Dendritic cell treated with granulocyte-macrophage colony-stimulating factor and Interleukin-4, amounts not matched to agents 40 ng/mL and 50 ng/mL, for 4 days (primary cell): ENCODE results near the gene MRPS24.

ENCODE experiments used
- H3K27ac Mint-ChIP-seq: one replicate; pipeline ENCODE4 v1.8.0; 2022; ENCODE audit warnings: mild to moderate bottlenecking, mixed read lengths
- H3K27me3 Mint-ChIP-seq: one replicate; pipeline ENCODE4 v1.8.0; 2022; ENCODE audit warnings: mild to moderate bottlenecking, mixed read lengths
- H3K36me3 Mint-ChIP-seq: one replicate; pipeline ENCODE4 v1.8.0; 2022; ENCODE audit warnings: low read depth, mixed read lengths
- H3K4me1 Mint-ChIP-seq: one replicate; pipeline ENCODE4 v1.8.0; 2022; ENCODE audit warnings: low read depth, mixed read lengths
- H3K4me3 Mint-ChIP-seq: one replicate; pipeline ENCODE4 v1.8.0; 2022; ENCODE audit warnings: mild to moderate bottlenecking, moderate library complexity, mixed read lengths
- H3K9me3 Mint-ChIP-seq: one replicate; pipeline ENCODE4 v1.8.0; 2022; ENCODE audit warnings: mixed read lengths
- intact Hi-C: fragments of 100-400 bp; cut with micrococcal nuclease; formaldehyde crosslinking; loops from one replicate; pipeline ENCODE4 v1.15.0; 2022

MRPS24 gene

DNA sequence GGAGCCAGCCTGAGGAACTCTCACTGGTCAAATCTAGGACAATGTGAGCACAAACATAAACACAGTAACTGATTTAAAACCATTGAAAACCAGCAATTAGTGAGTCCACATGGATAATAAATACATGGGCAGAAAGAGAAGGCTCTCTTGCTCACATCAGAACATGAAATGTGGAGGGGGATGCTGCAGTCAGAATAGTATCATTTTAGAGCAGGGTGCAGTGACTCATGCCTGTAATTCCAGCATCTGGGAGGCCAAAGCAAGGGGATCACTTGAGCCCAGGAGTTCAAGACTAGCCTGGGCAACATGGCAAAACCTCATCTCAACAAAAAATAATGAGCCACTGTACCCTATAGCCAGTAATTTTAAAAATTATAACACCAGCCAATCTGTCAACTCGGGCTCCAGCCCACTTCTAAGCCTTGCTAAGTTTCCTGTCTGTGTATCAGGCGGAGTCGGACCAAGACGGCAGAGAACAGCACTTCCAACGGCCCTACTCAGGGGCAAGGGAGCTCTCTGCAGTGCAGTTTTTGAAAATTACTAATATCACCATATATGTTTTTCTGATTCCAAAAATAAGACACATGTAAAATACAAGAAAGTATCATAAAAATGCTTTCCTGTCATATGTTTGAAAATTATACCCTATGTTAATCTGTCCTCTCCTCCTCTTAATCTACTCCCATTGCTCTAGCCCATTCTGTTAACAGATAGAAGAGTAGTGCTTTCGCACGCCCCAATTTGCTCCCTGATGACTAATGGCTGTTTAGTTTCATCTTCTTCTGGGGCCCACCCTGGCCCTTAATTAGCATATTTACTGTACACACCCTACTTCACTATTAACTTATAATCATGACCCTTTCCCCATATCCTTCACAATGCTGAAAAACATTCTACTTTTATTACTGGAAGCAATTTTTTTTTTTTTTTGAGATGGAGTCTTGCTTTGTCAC is 20.0 kb upstream of the MRPS24 start:
- peaks cover 25% of the 10 kb centered on the region for H3K4me1 Mint-ChIP-seq
- H3K9me3 Mint-ChIP-seq: no peaks in the 10 kb centered on the region
- H3K27me3 Mint-ChIP-seq: no peaks in the 10 kb centered on the region
- intact Hi-C loops: no loop called here
- no peak overlapping the region for H3K4me3 Mint-ChIP-seq
- peaks cover 30% of the 10 kb centered on the region for H3K36me3 Mint-ChIP-seq
- no peak overlapping the region for H3K27ac Mint-ChIP-seq

DNA sequence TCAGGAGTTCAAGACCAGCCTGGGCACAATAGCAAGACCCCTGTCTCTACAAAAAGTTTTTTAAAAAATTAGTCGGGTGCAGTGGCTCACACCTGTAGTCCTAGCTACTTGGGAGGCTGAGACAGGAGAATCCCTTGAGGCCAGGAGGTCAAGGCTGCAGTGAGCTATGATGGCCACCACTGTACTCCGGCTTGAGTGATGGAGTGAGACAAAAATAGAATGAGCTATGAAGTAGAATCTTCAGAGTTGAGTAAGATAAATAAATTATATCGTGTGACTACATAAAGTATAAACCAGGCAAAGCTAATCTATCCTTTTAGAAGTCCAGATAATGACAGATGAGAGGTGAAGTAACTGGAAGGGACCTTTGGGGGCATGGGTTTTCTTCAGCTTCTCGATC is 15.3 kb upstream of the MRPS24 start:
- H3K27ac Mint-ChIP-seq: no peak overlapping the region
- peaks cover 12% of the 10 kb centered on the region for H3K4me1 Mint-ChIP-seq
- peaks cover 60% of the 10 kb centered on the region for H3K36me3 Mint-ChIP-seq
- no peak overlapping the region for H3K4me3 Mint-ChIP-seq
- H3K27me3 Mint-ChIP-seq: no peaks in the 10 kb centered on the region
- no peaks in the 10 kb centered on the region for H3K9me3 Mint-ChIP-seq
- intact Hi-C loops: no loop called here

DNA sequence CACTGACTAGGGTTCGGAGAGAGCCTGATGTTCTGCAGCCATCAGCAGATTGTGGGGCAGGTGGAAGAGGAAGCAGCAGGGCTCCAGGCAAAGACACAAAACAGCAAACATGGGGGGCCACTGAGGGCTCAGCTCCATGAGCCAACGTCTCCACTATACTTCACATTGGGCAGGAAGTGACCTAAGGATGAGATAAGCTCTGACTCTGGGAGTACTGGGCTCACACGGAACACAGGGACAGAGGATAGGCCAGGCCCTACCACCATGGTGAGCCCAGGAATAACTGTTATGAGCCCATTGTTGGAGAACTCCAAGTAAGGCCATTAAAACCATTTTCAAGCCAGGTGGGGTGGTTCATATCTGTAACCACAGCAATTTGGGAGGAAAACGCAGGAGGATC is 14.9 kb upstream of the MRPS24 start:
- H3K4me3 Mint-ChIP-seq: no peak overlapping the region
- no peak overlapping the region for H3K27ac Mint-ChIP-seq
- peaks cover 8% of the 10 kb centered on the region for H3K4me1 Mint-ChIP-seq
- peaks cover 64% of the 10 kb centered on the region for H3K36me3 Mint-ChIP-seq
- no peaks in the 10 kb centered on the region for H3K27me3 Mint-ChIP-seq
- no peaks in the 10 kb centered on the region for H3K9me3 Mint-ChIP-seq
- intact Hi-C loops: no loop called here

DNA sequence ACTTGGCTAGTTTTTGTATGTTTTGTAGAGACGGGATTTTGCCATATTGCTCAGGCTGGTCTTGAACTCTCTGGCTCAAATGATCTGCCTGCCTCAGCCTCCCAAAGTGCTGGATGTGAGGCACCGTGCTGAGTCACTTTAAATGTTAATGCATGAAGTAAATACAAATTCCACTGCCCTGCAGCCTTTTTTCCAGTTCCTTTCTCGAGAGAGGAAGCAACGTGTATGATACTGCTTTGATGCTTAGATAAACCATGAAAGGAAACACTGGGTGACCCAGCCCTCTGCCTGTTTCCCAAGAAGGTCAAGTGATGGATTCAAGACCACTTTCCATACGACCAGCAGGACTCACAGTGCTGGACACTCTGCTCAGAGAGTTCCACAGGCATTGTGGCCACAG is 11.3 kb upstream of the MRPS24 start:
- peaks cover 90% of the 10 kb centered on the region for H3K36me3 Mint-ChIP-seq
- no peaks in the 10 kb centered on the region for H3K9me3 Mint-ChIP-seq
- H3K27me3 Mint-ChIP-seq: no peaks in the 10 kb centered on the region
- no peak overlapping the region for H3K27ac Mint-ChIP-seq
- no peak overlapping the region for H3K4me3 Mint-ChIP-seq
- intact Hi-C loops: no loop called here
- H3K4me1 Mint-ChIP-seq: peaks cover 27% of the 10 kb centered on the region

DNA sequence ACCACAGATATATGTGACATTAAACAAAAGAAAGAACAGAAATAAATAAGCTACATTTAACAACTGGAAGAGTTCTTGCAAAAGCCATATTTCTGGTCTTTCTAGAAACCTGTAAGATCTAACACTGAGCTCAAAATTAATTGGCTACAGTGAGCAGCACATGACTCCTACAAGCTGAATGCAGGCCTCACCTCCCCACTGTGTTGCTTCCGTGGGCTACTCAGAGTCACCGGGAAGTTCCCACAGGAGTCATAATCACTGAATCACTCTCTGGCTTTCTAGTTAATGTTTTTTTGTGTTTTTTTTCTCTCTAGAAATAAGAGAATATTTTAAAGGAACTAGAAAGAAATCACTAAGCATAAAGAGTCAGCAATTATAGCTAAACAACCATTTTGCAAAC is 10.2 kb upstream of the MRPS24 start:
- Mint-ChIP-seq H3K27me3 (no peaks in the 10 kb centered on the region), H3K36me3 (peaks cover 90% of the 10 kb centered on the region), H3K4me1 (peaks cover 37% of the 10 kb centered on the region), H3K27ac (peak overlapping the region; percentile 33), H3K9me3 (no peaks in the 10 kb centered on the region), H3K4me3 (no peak overlapping the region)
- intact Hi-C loops: no loop called here

DNA sequence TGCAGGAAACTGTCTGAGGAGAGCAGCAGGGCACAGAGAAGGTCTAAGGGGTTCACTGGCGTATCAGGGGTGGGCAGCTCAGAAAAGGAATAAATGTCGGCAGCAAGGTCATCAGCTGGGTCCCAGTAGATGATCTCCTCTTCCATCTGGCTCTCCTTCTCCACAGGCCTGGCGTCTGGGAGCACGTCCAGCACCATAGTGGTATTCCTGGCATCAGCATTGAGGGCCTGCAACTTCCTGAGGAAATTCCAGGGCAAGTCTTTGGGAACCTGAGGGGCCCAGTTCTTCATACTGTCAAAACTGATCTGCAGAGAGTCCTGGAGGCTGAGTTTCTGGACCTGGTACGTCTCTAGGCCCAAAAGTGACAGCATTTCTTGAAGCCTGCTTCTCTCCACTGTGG is 9.6 kb upstream of the MRPS24 start:
- peaks cover 86% of the 10 kb centered on the region for H3K36me3 Mint-ChIP-seq
- H3K9me3 Mint-ChIP-seq: no peaks in the 10 kb centered on the region
- H3K27me3 Mint-ChIP-seq: no peaks in the 10 kb centered on the region
- H3K4me3 Mint-ChIP-seq: no peak overlapping the region
- peaks cover 43% of the 10 kb centered on the region for H3K4me1 Mint-ChIP-seq
- intact Hi-C loops: no loop called here
- peak overlapping the region; percentile 33 for H3K27ac Mint-ChIP-seq

DNA sequence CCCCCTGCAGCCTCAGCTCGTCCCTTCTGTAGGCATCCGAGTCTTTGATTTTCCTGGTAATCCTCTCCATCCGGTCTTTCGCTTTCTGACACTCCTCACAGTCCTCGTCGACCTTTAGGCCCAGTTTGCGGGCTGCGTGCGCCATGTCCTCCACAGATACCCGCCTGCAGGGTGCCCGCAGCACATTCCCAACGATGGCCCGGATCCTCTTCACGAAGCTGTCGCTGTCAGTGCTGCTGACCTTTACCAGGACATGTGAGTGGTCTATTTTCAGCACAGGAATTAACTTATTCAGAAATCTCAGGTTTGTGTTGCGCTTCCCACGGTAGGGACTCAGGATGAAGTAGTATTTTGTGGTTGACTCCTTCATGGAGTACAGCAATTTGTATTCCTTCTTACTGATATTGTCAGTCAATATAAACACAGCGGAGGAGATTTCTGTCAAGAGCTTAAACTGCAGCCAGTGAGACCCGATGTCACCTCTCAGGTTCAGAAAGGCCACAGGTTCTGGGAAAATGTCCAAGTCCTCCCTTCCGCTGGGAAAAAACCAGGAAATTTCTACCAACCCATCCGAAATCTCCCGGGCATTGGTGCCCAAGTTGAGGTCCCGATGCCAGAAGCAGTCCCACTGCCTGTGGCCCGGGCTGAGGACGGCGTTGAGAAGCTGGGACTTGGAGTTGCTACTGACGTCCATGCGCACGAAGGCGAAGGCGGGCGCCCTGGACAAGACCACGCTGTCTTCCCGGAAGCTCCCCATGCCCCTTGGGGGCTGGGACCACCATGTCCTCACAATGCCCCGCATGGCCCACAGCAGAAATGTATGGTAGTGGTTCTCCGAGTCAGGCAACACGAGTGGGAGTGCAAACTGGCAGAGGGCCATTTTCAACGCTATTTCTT is 8.9 kb upstream of the MRPS24 start:
- Mint-ChIP-seq H3K36me3 (peaks cover 79% of the 10 kb centered on the region), H3K4me1 (peaks cover 50% of the 10 kb centered on the region), H3K4me3 (no peak overlapping the region), H3K27ac (no peak overlapping the region), H3K27me3 (no peaks in the 10 kb centered on the region), H3K9me3 (no peaks in the 10 kb centered on the region)
- intact Hi-C loops: no loop called here

DNA sequence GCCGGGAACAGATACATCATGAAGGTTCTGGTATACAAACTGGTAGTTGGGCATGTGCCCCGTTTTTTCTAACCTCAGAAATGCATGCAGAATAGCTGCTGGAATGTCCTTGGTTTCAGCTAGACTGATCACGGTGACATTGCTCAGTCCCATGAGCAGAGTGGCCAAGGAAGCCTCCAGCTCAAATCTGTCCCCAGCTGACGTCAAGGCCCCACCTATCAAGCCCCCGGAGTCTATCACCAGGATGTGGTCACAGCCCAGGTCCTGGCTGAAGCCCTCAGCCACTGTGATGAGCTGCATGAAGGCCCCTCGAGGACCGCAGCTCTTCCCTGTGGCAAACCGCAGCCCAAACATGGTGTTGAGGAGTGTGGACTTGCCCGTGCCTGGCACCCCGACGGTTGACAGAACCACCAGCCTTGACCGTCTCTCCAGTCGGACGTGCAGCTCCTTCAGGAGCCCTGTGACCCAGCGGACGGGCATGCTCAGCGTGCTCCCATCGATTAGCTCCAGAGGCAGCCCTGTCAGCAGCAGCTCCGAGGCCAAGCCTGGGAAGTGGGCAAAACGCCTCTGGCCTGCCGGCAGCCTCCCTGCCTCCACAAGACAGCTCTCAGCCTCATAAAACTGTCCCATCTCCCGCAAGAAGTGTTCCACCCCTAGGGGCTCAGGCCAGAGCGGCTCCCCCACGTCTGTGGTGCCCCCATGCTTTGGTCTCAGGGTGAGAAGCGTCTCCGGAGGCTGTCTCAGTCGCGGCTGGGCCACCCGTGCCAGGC is 7.8 kb upstream of the MRPS24 start:
- peak overlapping the region; percentile 61 for H3K27ac Mint-ChIP-seq
- intact Hi-C loops: no loop called here
- no peaks in the 10 kb centered on the region for H3K9me3 Mint-ChIP-seq
- H3K4me3 Mint-ChIP-seq: no peak overlapping the region
- no peaks in the 10 kb centered on the region for H3K27me3 Mint-ChIP-seq
- H3K4me1 Mint-ChIP-seq: peaks cover 61% of the 10 kb centered on the region
- peaks cover 71% of the 10 kb centered on the region for H3K36me3 Mint-ChIP-seq

DNA sequence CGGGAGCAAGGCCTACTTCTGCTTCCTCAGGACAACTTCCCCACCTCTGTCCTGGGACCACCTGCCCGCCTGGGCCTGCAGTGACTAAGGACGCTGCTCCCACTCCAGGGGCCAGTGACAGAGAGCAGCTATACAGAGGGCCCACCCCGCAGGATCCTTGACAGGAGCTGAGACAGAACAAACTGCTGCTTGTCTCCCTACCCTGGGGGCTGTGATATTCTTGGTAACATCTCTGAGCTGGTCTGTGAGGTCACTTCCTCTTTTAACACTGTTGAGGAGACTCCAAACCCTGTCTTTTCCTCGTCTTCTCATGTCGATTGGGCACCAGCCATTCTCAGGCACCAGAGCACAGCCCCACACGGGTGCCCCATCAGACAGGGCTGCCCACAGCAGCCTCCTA is 6.9 kb upstream of the MRPS24 start:
- Mint-ChIP-seq H3K27ac (peak overlapping the region; percentile 61), H3K4me1 (peaks cover 65% of the 10 kb centered on the region), H3K9me3 (no peaks in the 10 kb centered on the region), H3K4me3 (no peak overlapping the region), H3K36me3 (peaks cover 62% of the 10 kb centered on the region), H3K27me3 (no peaks in the 10 kb centered on the region)
- intact Hi-C loops: no loop called here

DNA sequence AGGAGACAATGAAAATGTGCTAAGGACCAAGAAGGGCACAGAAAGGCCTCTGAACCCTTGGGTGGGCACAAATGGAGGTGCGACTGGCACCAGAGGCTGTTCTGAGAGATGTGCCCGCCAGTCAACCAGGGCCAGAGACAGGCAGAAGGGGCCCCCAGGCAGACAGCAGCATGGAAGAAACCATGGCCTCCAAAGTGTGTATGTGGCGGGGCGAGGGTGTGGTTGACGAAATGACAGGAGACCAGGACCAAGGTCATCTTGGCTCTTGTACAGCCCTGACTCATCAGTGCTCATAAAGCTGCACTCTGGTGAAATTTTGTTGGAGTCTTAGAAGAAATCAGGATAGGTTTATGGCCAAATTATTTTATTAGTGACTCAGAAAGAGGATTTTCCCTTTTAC is 4.0 kb upstream of the MRPS24 start:
- H3K36me3 Mint-ChIP-seq: peaks cover 33% of the 10 kb centered on the region
- H3K4me1 Mint-ChIP-seq: peaks cover 80% of the 10 kb centered on the region
- H3K27me3 Mint-ChIP-seq: no peaks in the 10 kb centered on the region
- no peaks in the 10 kb centered on the region for H3K9me3 Mint-ChIP-seq
- peak overlapping the region; percentile 40 for H3K27ac Mint-ChIP-seq
- H3K4me3 Mint-ChIP-seq: no peak overlapping the region
- intact Hi-C loops: no loop called here

DNA sequence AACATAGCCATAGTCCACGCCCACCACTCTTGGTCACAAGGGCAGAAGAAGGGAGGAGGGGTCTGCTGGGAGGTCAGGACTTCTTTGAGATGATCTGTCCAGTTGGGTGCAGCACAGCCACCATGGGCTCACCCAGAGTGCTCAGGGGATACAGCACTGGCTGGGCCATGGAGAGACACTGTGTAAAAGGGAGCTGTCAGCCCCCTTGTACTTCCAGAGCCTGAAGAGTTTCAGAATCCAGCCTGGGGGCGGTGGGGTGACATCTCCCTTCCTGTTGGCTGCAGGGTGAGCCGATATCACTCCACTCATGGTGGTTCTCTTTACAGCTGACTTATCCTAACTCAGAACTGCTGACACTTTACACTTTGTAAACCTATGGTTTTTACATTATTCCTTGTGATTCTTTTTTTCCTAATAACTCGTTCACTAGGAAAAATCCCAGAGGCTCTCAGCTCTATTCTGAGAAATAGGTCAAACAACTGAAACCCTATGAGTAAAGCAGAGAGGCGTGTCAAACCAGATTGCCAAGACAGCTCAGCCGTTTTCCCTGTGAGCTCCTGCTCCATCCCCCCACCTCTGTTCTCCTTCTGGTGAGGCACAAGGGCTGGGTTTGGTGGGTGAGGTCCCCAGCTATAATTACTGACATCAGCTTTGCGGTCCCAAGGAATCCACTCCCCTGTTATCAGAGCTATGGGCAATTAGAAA is 3.2 kb upstream of the MRPS24 start:
- no peaks in the 10 kb centered on the region for H3K27me3 Mint-ChIP-seq
- H3K9me3 Mint-ChIP-seq: no peaks in the 10 kb centered on the region
- H3K4me3 Mint-ChIP-seq: no peak overlapping the region
- H3K4me1 Mint-ChIP-seq: peaks cover 83% of the 10 kb centered on the region
- peaks cover 26% of the 10 kb centered on the region for H3K36me3 Mint-ChIP-seq
- intact Hi-C loops: no loop called here
- H3K27ac Mint-ChIP-seq: peak overlapping the region; percentile 40

DNA sequence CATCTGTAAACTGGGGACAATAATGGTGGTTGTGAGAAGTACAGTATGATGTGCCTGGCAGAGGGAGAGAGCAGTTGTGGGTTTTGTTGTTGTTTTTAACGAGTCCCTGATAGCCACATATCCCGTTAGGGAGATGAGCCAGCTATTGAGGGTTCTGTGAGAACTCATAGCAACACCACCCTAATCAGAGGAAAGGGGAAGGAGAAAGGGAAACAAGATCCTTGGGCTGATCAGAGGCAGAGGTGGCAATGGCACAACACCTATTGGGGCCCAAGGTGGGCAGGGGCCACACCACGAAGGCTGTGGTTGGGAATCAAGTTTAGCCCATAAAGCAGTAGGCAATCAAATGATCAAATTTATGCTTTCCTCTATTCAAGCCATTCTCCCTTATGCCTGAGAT is 1.7 kb upstream of the MRPS24 start:
- no peak overlapping the region for H3K27ac Mint-ChIP-seq
- intact Hi-C loops: loop anchor here (2.0 kb wide), 1 partner anchor 56 kb away; the partner anchor contains the start of gene UBE2D4
- H3K27me3 Mint-ChIP-seq: no peaks in the 10 kb centered on the region
- H3K4me3 Mint-ChIP-seq: no peak overlapping the region
- H3K36me3 Mint-ChIP-seq: peaks cover 27% of the 10 kb centered on the region
- H3K4me1 Mint-ChIP-seq: peaks cover 68% of the 10 kb centered on the region
- H3K9me3 Mint-ChIP-seq: no peaks in the 10 kb centered on the region

DNA sequence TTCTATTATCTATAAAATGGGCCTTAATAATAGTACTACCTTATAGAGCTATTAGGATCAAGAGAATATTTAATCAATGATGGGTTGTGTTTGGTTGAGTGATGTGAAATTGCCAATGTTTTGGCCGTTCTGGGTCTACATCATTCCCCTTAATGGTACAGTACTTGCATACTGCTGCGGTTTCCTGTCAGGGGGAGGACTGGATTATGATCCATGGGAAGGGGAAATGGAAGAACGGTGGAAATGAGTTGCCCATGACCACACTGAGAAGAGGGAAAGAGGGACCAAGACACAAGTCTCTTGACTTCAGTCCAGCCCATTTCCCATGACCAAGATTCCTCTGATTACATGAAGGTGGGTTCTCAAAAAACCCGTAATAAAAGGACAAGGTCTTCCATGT is 999 bp upstream of the MRPS24 start:
- Mint-ChIP-seq H3K4me1 (peaks cover 61% of the 10 kb centered on the region), H3K4me3 (peak overlapping the region; percentile 83), H3K27ac (peak overlapping the region; percentile 98)

More for the DNA sequence above, 999 bp upstream of the MRPS24 start:
- intact Hi-C loops: loop anchor here (2.0 kb wide), 1 partner anchor 56 kb away; the partner anchor contains the start of gene UBE2D4
- H3K9me3 Mint-ChIP-seq: no peaks in the 10 kb centered on the region
- H3K27me3 Mint-ChIP-seq: no peaks in the 10 kb centered on the region
- peaks cover 32% of the 10 kb centered on the region for H3K36me3 Mint-ChIP-seq
